IMR-90 (cell line): ENCODE measurements around the gene EFNB2. TPM values are rescaled to one million over a fixed set of nuclear protein-coding genes. Genes with fewer than 3 reads are reported as not detected.

ENCODE experiments used
- ATAC-seq: fragments of 200-7000 bp; cut with Tn5 transposase; 2 replicates; pipeline ENCODE4 v1.9.1; 2020; ENCODE audit warnings: low read depth, mild to moderate bottlenecking, moderate library complexity
- BruUV-seq: library from RNA; stranded (reverse); fragments of 400-500 nt; replicated peaks from 2 replicates; lab custom pipeline; 2021; lab: Mats Ljungman, UMichigan
- CTCF ChIA-PET: fragments of 300-600 bp; formaldehyde crosslinking; extraction: SDS; loops from one replicate; lab custom pipeline; 2021; ENCODE audit warnings: antibody characterized with exemption; lab: Yijun Ruan, JAX
- POLR2A ChIA-PET: fragments of 300-600 bp; sonication (Branson Sonifier 250); formaldehyde crosslinking; loops from one replicate; lab custom pipeline; 2022; ENCODE audit warnings: antibody characterized with exemption; ENCODE audit not compliant: unreplicated experiment; lab: Charles Lee
- DNase-seq: peaks from one replicate; pipeline ENCODE4 v3.0.0; 2013
- H2AFZ ChIP-seq: replicated peaks from 2 replicates; pipeline ENCODE3; 2013; ENCODE audit warnings: low read length, mild to moderate bottlenecking; ENCODE audit not compliant: poor library complexity
- H2AK5ac ChIP-seq: 2 replicates; pipeline ENCODE4 v1.6.1; 2013; ENCODE audit warnings: low read depth, low read length, inconsistent platforms
- H2AK9ac ChIP-seq: replicated peaks from 2 replicates; pipeline ENCODE3; 2013; ENCODE audit warnings: mild to moderate bottlenecking, low read depth, low read length, moderate library complexity; ENCODE audit not compliant: poor library complexity
- H2BK120ac ChIP-seq: 2 replicates; pipeline ENCODE4 v1.6.1; 2013; ENCODE audit warnings: low read depth, low read length, inconsistent platforms
- H2BK15ac ChIP-seq: 3 replicates; pipeline ENCODE4 v1.6.1; 2013; ENCODE audit warnings: low read depth, low read length, inconsistent platforms
- H2BK20ac ChIP-seq: 2 replicates; pipeline ENCODE4 v1.6.1; 2013; ENCODE audit warnings: low read depth, mild to moderate bottlenecking, inconsistent platforms, low read length, moderate library complexity
- H2BK5ac ChIP-seq: 2 replicates; pipeline ENCODE4 v1.6.1; 2013; ENCODE audit warnings: mild to moderate bottlenecking, low read depth, low read length, inconsistent platforms; ENCODE audit not compliant: poor library complexity, severe bottlenecking
- H3K14ac ChIP-seq: replicated peaks from 2 replicates; pipeline ENCODE4 v1.6.1; 2013; ENCODE audit warnings: low read depth, low read length, inconsistent platforms
- H3K18ac ChIP-seq: 2 replicates; pipeline ENCODE4 v1.6.1; 2013; ENCODE audit warnings: low read depth, low read length, control low read depth
- H3K23ac ChIP-seq: 2 replicates; pipeline ENCODE4 v1.6.1; 2013; ENCODE audit warnings: low read depth, low read length, inconsistent platforms
- H3K27ac ChIP-seq: 2 replicates; pipeline ENCODE4 v1.5.1; 2013; ENCODE audit warnings: mild to moderate bottlenecking, control low read depth, low read length; ENCODE audit not compliant: insufficient read depth
- H3K27me3 ChIP-seq: 2 replicates; pipeline ENCODE4 v1.6.1; 2013; ENCODE audit warnings: low read length; ENCODE audit not compliant: control insufficient read depth, insufficient read depth
- H3K36me3 ChIP-seq: 2 replicates; pipeline ENCODE4 v1.6.1; 2013; ENCODE audit warnings: low read length, mixed read lengths; ENCODE audit not compliant: control insufficient read depth, insufficient read depth
- H3K4ac ChIP-seq: 2 replicates; pipeline ENCODE4 v1.6.1; 2013; ENCODE audit warnings: low read depth, low read length, inconsistent platforms
- H3K4me1 ChIP-seq: 2 replicates; pipeline ENCODE4 v1.6.1; 2013; ENCODE audit warnings: low read length, mixed read lengths; ENCODE audit not compliant: control insufficient read depth, insufficient read depth
- H3K4me2 ChIP-seq: 2 replicates; pipeline ENCODE4 v1.6.1; 2013; ENCODE audit warnings: low read depth, mild to moderate bottlenecking, control low read depth, low read length, moderate library complexity
- H3K4me3 ChIP-seq: 2 replicates; pipeline ENCODE4 v1.5.1; 2013; ENCODE audit warnings: low read depth, mild to moderate bottlenecking, control low read depth, low read length, moderate library complexity; ENCODE audit not compliant: insufficient read depth
- H3K56ac ChIP-seq: 2 replicates; pipeline ENCODE4 v1.6.1; 2013; ENCODE audit warnings: low read length, inconsistent platforms; ENCODE audit not compliant: insufficient read depth; ENCODE audit errors: extremely low read depth
- H3K79me1 ChIP-seq, 2 experiments: 2 replicates each; pipeline ENCODE4 v1.6.1; 2013; ENCODE audit warnings: low read length in 2 of 2, inconsistent platforms in 1 of 2, low read depth in 1 of 2
- H3K9ac ChIP-seq: 2 replicates; pipeline ENCODE4 v1.6.1; 2013; ENCODE audit warnings: low read depth, low read length, control low read depth
- H3K9me1 ChIP-seq: 2 replicates; pipeline ENCODE4 v1.6.1; 2013; ENCODE audit warnings: low read length, inconsistent platforms; ENCODE audit not compliant: insufficient read depth
- H3K9me3 ChIP-seq: 2 replicates; pipeline ENCODE4 v1.6.1; 2013; ENCODE audit warnings: low read length; ENCODE audit not compliant: control insufficient read depth, insufficient read depth
- H4K20me1 ChIP-seq: 2 replicates; pipeline ENCODE4 v1.6.1; 2013; ENCODE audit warnings: low read length, inconsistent platforms; ENCODE audit not compliant: insufficient read depth
- H4K5ac ChIP-seq: 2 replicates; pipeline ENCODE4 v1.6.1; 2013; ENCODE audit warnings: mild to moderate bottlenecking, low read depth, low read length, control low read depth
- H4K8ac ChIP-seq, 2 experiments: 2 replicates each; pipeline ENCODE4 v1.6.1; 2013; ENCODE audit warnings: low read depth in 2 of 2, low read length in 2 of 2, control low read depth in 1 of 2, inconsistent platforms in 1 of 2
- H4K91ac ChIP-seq: 2 replicates; pipeline ENCODE4 v1.6.1; 2013; ENCODE audit warnings: low read depth, low read length, inconsistent platforms; ENCODE audit not compliant: insufficient read depth
- BHLHE40 ChIP-seq: fragments of 150-350 bp; IDR thresholded peaks from 2 replicates; pipeline ENCODE4 v1.6.1; 2016; ENCODE audit warnings: mild to moderate bottlenecking, low read depth, low read length
- CEBPB ChIP-seq: IDR thresholded peaks from 2 replicates; pipeline ENCODE4 v1.6.1; 2012; ENCODE audit warnings: low read depth, low read length, improper control_type of control experiment
- CHD1 ChIP-seq: IDR thresholded peaks from 2 replicates; pipeline ENCODE4 v1.6.1; 2012; ENCODE audit warnings: low read depth, low read length, improper control_type of control experiment
- CTCF ChIP-seq: conservative IDR thresholded peaks from 2 replicates; pipeline ENCODE4 v1.5.1; 2012; ENCODE audit warnings: mild to moderate bottlenecking, low read depth, low read length, improper control_type of control experiment
- ELK1 ChIP-seq: fragments of 150-350 bp; IDR thresholded peaks from 2 replicates; pipeline ENCODE4 v1.6.1; 2016; ENCODE audit warnings: low read depth, mild to moderate bottlenecking, low read length, moderate library complexity, borderline replicate concordance
- FOS ChIP-seq: fragments of 150-350 bp; IDR thresholded peaks from 2 replicates; pipeline ENCODE4 v1.6.1; 2016; ENCODE audit warnings: low read depth, low read length
- MAFK ChIP-seq: IDR thresholded peaks from 2 replicates; pipeline ENCODE4 v1.6.1; 2012; ENCODE audit warnings: low read depth, low read length, improper control_type of control experiment
- MAZ ChIP-seq: IDR thresholded peaks from 2 replicates; pipeline ENCODE4 v1.6.1; 2012; ENCODE audit warnings: low read depth, mild to moderate bottlenecking, low read length, improper control_type of control experiment, moderate library complexity, borderline replicate concordance
- MXI1 ChIP-seq: IDR thresholded peaks from 2 replicates; pipeline ENCODE4 v1.6.1; 2012; ENCODE audit warnings: low read depth, mild to moderate bottlenecking, low read length, moderate library complexity, borderline replicate concordance
- POLR2A ChIP-seq: IDR thresholded peaks from 2 replicates; pipeline ENCODE4 v1.6.1; 2012; ENCODE audit warnings: mild to moderate bottlenecking, low read depth, low read length
- RAD21 ChIP-seq: IDR thresholded peaks from 2 replicates; pipeline ENCODE4 v1.6.1; 2012; ENCODE audit warnings: low read length, improper control_type of control experiment
- RCOR1 ChIP-seq: IDR thresholded peaks from 2 replicates; pipeline ENCODE4 v1.6.1; 2012; ENCODE audit warnings: mild to moderate bottlenecking, low read length, improper control_type of control experiment; ENCODE audit not compliant: insufficient replicate concordance
- RFX5 ChIP-seq: IDR thresholded peaks from 2 replicates; pipeline ENCODE4 v1.8.0; 2012; ENCODE audit warnings: low read depth, mild to moderate bottlenecking, low read length, moderate library complexity
- SMC3 ChIP-seq: fragments of 150-350 bp; IDR thresholded peaks from 2 replicates; pipeline ENCODE4 v1.6.1; 2016; ENCODE audit warnings: low read depth, mild to moderate bottlenecking, antibody characterized with exemption, low read length, moderate library complexity
- USF2 ChIP-seq: fragments of 150-350 bp; IDR thresholded peaks from 2 replicates; pipeline ENCODE4 v1.6.1; 2017; ENCODE audit warnings: mild to moderate bottlenecking, antibody characterized with exemption, low read length, low read depth
- WGBS, 2 experiments: methylation state at CpG; one replicate each; pipeline versions ENCODE4 v1.1.5 to v1.1.7; 2013; ENCODE audit warnings: missing lambda C conversion rate in 2 of 2; ENCODE audit not compliant: insufficient read length in 1 of 2; ENCODE audit errors: extremely low coverage in 2 of 2; 5-methylcytosine and 5-hydroxymethylcytosine counted together
- dilution Hi-C: fragments of 300-500 bp; cut with HindIII; formaldehyde crosslinking; loops from one replicate; pipeline ENCODE4 v1.14.3; 2018; ENCODE audit warnings: low sequenced_read_pairs; ENCODE audit not compliant: unreplicated experiment
- in situ Hi-C: fragments of 300-500 bp; cut with MboI; formaldehyde crosslinking; loops from 3 replicates; pipeline ENCODE4 v1.14.3; 2019; ENCODE audit warnings: low sequenced_read_pairs, inconsistent platforms, mixed read lengths
- intact Hi-C: fragments of 100-400 bp; cut with micrococcal nuclease; formaldehyde crosslinking; loops from 2 replicates; pipeline ENCODE4 v1.10.0; 2022
- polyA plus RNA-seq, 3 experiments: library from polyadenylated mRNA; depleted of rRNA; stranded (reverse); fragments of >200 nt; gene quantifications; 2 replicates each; pipeline ENCODE4 v1.2.3, GENCODE V29; 2012; ENCODE audit warnings: low replicate concordance in 1 of 3
- total RNA-seq: library from RNA; depleted of rRNA; stranded (reverse); fragments of >200 nt; gene quantifications from 2 replicates; pipeline ENCODE4 v1.2.3, GENCODE V29; 2012

The EFNB2 gene
- total and polyA plus RNA-seq, 2 of the 4 experiments (the other 2 are of a cell fraction) = 5.4 to 6.0 TPM

DNA sequence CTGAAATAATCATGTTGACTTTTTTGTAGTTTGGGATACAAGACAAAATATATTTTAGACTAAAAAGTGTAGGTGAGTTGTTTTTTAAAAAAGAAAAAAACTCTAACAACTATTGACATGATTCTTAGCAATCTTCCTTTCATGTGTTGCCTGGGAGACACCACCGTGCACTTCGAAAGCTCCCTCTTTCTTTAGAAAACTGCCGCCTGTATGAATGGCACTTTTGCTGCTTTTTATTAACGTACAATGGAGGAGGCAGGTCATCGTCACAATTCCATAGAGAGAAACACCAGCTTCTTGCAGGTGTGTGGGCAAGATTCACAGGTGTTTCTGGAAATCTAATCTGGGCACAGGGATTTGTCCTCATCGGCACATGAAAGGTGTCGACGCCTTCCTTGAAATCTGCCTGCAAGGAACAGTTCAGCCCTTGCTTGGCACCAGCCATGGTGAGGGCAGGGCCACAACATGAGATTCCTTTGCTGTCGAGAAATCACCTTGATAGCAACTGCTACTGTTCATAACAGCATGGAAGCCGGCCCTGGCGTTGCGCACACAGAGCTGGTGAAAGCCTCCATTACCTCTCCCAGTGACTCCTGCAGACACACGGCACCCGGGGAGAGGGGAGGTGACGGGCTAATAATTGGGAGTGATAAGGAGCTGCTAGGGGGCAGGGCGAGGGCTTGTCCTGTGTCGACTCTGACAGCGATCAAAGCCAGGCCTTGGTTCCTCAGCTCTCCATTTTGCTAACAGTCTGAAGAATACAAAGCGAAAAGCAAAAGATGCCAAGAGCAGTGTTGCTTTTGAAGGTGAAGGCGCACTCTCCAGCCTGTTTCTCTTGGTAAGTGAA is 66.5 kb downstream of the EFNB2 start:
- Histone ChIP-seq H2AK5ac (0 out of 2 replicates have a peak overlapping the region, but pooled peaks have one; percentile 6), H3K27me3 (no peaks in the 10 kb centered on the region), H4K5ac (no peak overlapping the region), H2AFZ (peak overlapping the region; percentile 19), H3K18ac (no peak overlapping the region), H2AK9ac (no peak overlapping the region), H4K8ac (no peak overlapping the region), H2BK120ac (no peak overlapping the region), H3K36me3 (no peaks in the 10 kb centered on the region), H3K4me3 (no peak overlapping the region), H3K79me1 (no peaks in the 10 kb centered on the region), H3K23ac (no peak overlapping the region), H2BK5ac (no peak overlapping the region), H3K4me1 (no peaks in the 10 kb centered on the region), H3K9me1 (no peaks in the 10 kb centered on the region), H3K9me3 (no peaks in the 10 kb centered on the region), H2BK20ac (no peak overlapping the region), H3K4me2 (no peak overlapping the region), H3K4ac (no peak overlapping the region), H3K14ac (no peak overlapping the region), H3K27ac (no peak overlapping the region), H3K56ac (no peak overlapping the region), H4K91ac (no peak overlapping the region), H4K20me1 (no peaks in the 10 kb centered on the region), H3K9ac (no peak overlapping the region), H2BK15ac (no peak overlapping the region)
- ChIA-PET POLR2A (no interaction called here), CTCF (no interaction called here)
- ATAC-seq (no peak), DNase-seq (no peak)
- in situ Hi-C loops (no loop called here), dilution Hi-C loops (no loop called here), intact Hi-C loops (no loop called here)
- 56% methylated on average over 5 of the region's 20 CpGs; no CpG with 5 or more reads in 1 of the 2 experiments for whole genome bisulfite sequencing, 2 experiments
- no TSS peak for BruUV-seq
- TF ChIP-seq SMC3 (no peak), ELK1 (no peak), RFX5 (no peak), MXI1 (no peak), POLR2A (no peak), CHD1 (no peak), RCOR1 (no peak), MAZ (no peak), CTCF (no peak), USF2 (no peak), RAD21 (no peak), CEBPB (no peak), FOS (no peak), MAFK (no peak), BHLHE40 (no peak)
